A673 (cell line): Measurements from ENCODE around the gene FXYD2. TPM values are rescaled to one million over a fixed set of nuclear protein-coding genes. Genes with fewer than 3 reads are reported as not detected.

Experiments used
- BruUV-seq: library from RNA; stranded (reverse); fragments of 400-500 nt; replicated peaks from 2 replicates; lab custom pipeline; 2021; lab: Mats Ljungman, UMichigan
- CTCF ChIA-PET: fragments of 300-600 bp; sonication (Branson Sonifier 250); formaldehyde crosslinking; loops from one replicate; lab custom pipeline; 2022; ENCODE audit warnings: antibody characterized with exemption; lab: Charles Lee
- POLR2A ChIA-PET: fragments of 300-600 bp; sonication (Branson Sonifier 250); formaldehyde crosslinking; loops from one replicate; lab custom pipeline; 2022; ENCODE audit warnings: antibody characterized with exemption; ENCODE audit not compliant: low non-redundant PET; lab: Charles Lee
- DNase-seq: peaks from one replicate; pipeline ENCODE4 v3.0.0-alpha.2; 2015; ENCODE audit warnings: low spot score
- H3K27ac ChIP-seq: fragments of 200-600 bp; sonication (generic); 2 replicates; pipeline ENCODE4 v1.5.1; 2016; ENCODE audit warnings: mixed run types, low read depth, mild to moderate bottlenecking, mixed read lengths, antibody characterized with exemption, low read length; ENCODE audit not compliant: poor library complexity, severe bottlenecking
- H3K27me3 ChIP-seq: fragments of 200-600 bp; sonication (generic); replicated peaks from 2 replicates; pipeline ENCODE4 v1.6.1; 2017; ENCODE audit warnings: mixed run types, low read depth, mild to moderate bottlenecking, mixed read lengths, antibody characterized with exemption, low read length; ENCODE audit not compliant: insufficient read depth, poor library complexity
- H3K36me3 ChIP-seq: fragments of 200-600 bp; sonication (generic); 2 replicates; pipeline ENCODE4 v1.6.1; 2016; ENCODE audit warnings: mixed run types, mild to moderate bottlenecking, mixed read lengths, antibody characterized with exemption, low read length; ENCODE audit not compliant: insufficient read depth, poor library complexity, severe bottlenecking
- H3K4me1 ChIP-seq: fragments of 200-600 bp; sonication (generic); 2 replicates; pipeline ENCODE4 v1.6.1; 2017; ENCODE audit warnings: mixed run types, mild to moderate bottlenecking, mixed read lengths, antibody characterized with exemption, low read length; ENCODE audit not compliant: insufficient read depth, poor library complexity, severe bottlenecking
- H3K4me3 ChIP-seq: fragments of 200-600 bp; sonication (generic); 2 replicates; pipeline ENCODE4 v1.5.1; 2016; ENCODE audit warnings: low read depth, mixed run types, mild to moderate bottlenecking, mixed read lengths, low read length; ENCODE audit not compliant: poor library complexity, severe bottlenecking
- H3K9me3 ChIP-seq: fragments of 200-600 bp; sonication (generic); 2 replicates; pipeline ENCODE4 v1.6.1; 2016; ENCODE audit warnings: mixed run types, low read depth, mild to moderate bottlenecking, mixed read lengths, antibody characterized with exemption, low read length; ENCODE audit not compliant: poor library complexity, severe bottlenecking
- CTCF ChIP-seq: fragments of 300-800, 200-600 bp; sonication (generic); conservative IDR thresholded peaks from 2 replicates; pipeline ENCODE4 v1.5.1; 2017; ENCODE audit warnings: low read depth, mild to moderate bottlenecking, antibody characterized with exemption, low read length, moderate library complexity, mixed read lengths
- EZH2 ChIP-seq: fragments of 200-600 bp; sonication (generic); IDR thresholded peaks from 2 replicates; pipeline ENCODE4 v1.6.1; 2017; ENCODE audit warnings: borderline replicate concordance, low read depth, mild to moderate bottlenecking, mixed read lengths, antibody characterized with exemption, low read length; ENCODE audit not compliant: poor library complexity, severe bottlenecking
- intact Hi-C: fragments of 100-400 bp; cut with micrococcal nuclease; formaldehyde crosslinking; loops from one replicate; pipeline ENCODE4 v1.10.0; 2022; ENCODE audit not compliant: unreplicated experiment
- total RNA-seq: library from RNA; stranded (reverse); gene quantifications from 2 replicates; pipeline ENCODE4 v1.2.3, GENCODE V29; 2021

Gene FXYD2
- total RNA-seq, 1 experiment from 2014 or later: not detected

- intact Hi-C loops: no loop called here
- H3K27me3 ChIP-seq: no peaks in the 10 kb centered on the region
Observed at GRCh38 chr11:117862753-117863152, 38.2 kb upstream of the FXYD2 start.

GRCh38 chr11:117862019-117862725 lies 37.6 kb upstream of the FXYD2 start:
- Histone ChIP-seq H3K27me3 (no peaks in the 10 kb centered on the region), H3K4me1 (peaks cover 8% of the 10 kb centered on the region), H3K9me3 (no peaks in the 10 kb centered on the region), H3K27ac (no peak overlapping the region), H3K36me3 (no peaks in the 10 kb centered on the region), H3K4me3 (no peak overlapping the region)
- no TSS peak for BruUV-seq
- TF ChIP-seq CTCF (no peak), EZH2 (no peak)
- DNase-seq: no peak
- POLR2A ChIA-PET: no interaction called here
- CTCF ChIA-PET: interaction anchor here (1.2 kb wide), 1 partner anchor 85 kb away, joined by 7 read pairs; no protein-coding TSS in a partner anchor
- intact Hi-C loops: no loop called here

More at GRCh38 chr11:117862753-117863152, 38.2 kb upstream of the FXYD2 start:
- BruUV-seq: no TSS peak
- ChIA-PET POLR2A (no interaction called here), CTCF (no interaction called here)
- Histone ChIP-seq H3K4me1 (peaks cover 8% of the 10 kb centered on the region), H3K36me3 (no peaks in the 10 kb centered on the region), H3K27ac (no peak overlapping the region), H3K4me3 (no peak overlapping the region), H3K9me3 (no peaks in the 10 kb centered on the region)
- DNase-seq: no peak
- no peak for TF ChIP-seq CTCF

- ChIA-PET POLR2A (no interaction called here), CTCF (interaction anchor here (1.2 kb wide), 1 partner anchor 85 kb away, joined by 7 read pairs; no protein-coding TSS in a partner anchor)
- peak; percentile 59 for DNase-seq
- Histone ChIP-seq H3K36me3 (no peaks in the 10 kb centered on the region), H3K4me3 (no peak overlapping the region), H3K4me1 (peaks cover 8% of the 10 kb centered on the region), H3K27me3 (no peaks in the 10 kb centered on the region), H3K9me3 (no peaks in the 10 kb centered on the region), H3K27ac (no peak overlapping the region)
- intact Hi-C loops: no loop called here
- BruUV-seq: no TSS peak
- no peak for TF ChIP-seq EZH2
Observed at GRCh38 chr11:117861151-117862018, 36.8 kb upstream of the FXYD2 start.
